Transverse colon (tissue), 4 donors: ENCODE data around the gene SMC3. TPM values are rescaled to one million over a fixed set of nuclear protein-coding genes. Genes with fewer than 3 reads are reported as not detected.

Source experiments
- DNase-seq: peaks from one replicate; pipeline ENCODE4 v3.0.0-alpha.2; 2019
- H3K27ac ChIP-seq, 4 donors: fragments of 200-600 bp; sonication (generic); 2 replicates each; pipeline ENCODE4 v1.5.1; 2016 to 2018; ENCODE audit warnings: inconsistent platforms in 4 of 4
- H3K27me3 ChIP-seq: fragments of 200-600 bp; sonication (generic); 2 replicates; pipeline ENCODE4 v1.5.1; 2017; ENCODE audit warnings: inconsistent platforms
- H3K36me3 ChIP-seq, 4 donors: fragments of 200-600 bp; sonication (generic); 2 replicates each; pipeline ENCODE4 v1.5.1; 2017 to 2019; ENCODE audit warnings: inconsistent platforms in 4 of 4
- H3K4me1 ChIP-seq, 4 donors: fragments of 200-600 bp; sonication (generic); 2 replicates each; pipeline ENCODE4 v1.5.1; 2017 to 2020; ENCODE audit warnings: inconsistent platforms in 4 of 4
- H3K4me3 ChIP-seq, 4 donors: fragments of 200-600 bp; sonication (generic); 1 replicate in 1 of 4; 2 replicates in 3 of 4; pipeline versions ENCODE4 v1.5.1 to v1.6.1; 2017 to 2019; ENCODE audit warnings: inconsistent platforms in 4 of 4
- H3K9me3 ChIP-seq, 2 donors: fragments of 200-600 bp; sonication (generic); 2 replicates each; pipeline ENCODE4 v1.5.1; 2017 to 2019; ENCODE audit warnings: inconsistent platforms in 2 of 2
- EP300 ChIP-seq: sonication (generic); formaldehyde crosslinking; IDR thresholded peaks from one replicate; pipeline ENCODE4 v1.6.1; 2017; ENCODE audit warnings: antibody characterized with exemption, low read depth
- POLR2A ChIP-seq: fragments of 450-650 bp; IDR thresholded peaks from one replicate; pipeline ENCODE4 v1.6.1; 2016; ENCODE audit warnings: antibody characterized with exemption, mild to moderate bottlenecking, moderate library complexity
- POLR2AphosphoS5 ChIP-seq, 3 donors: sonication (generic); formaldehyde crosslinking; IDR thresholded peaks; one replicate each; pipeline ENCODE4 v1.6.1; 2016; ENCODE audit warnings: antibody characterized with exemption in 3 of 3
- WGBS, 2 donors: methylation state at CpG; one replicate each; pipeline ENCODE4 v1.1.5; 2018; ENCODE audit warnings: low coverage in 1 of 2; 5-methylcytosine and 5-hydroxymethylcytosine counted together
- in situ Hi-C, 4 donors: fragments of 200-750 bp; cut with MboI; loops; one replicate each; pipeline versions ENCODE4 v1.15.0 to v1.15.1; 2017; ENCODE audit warnings: low sequenced_read_pairs in 3 of 4, low pct_ligation_motif_present in 1 of 4, low pct_unique_long_range_greater_than_20kb in 1 of 4
- intact Hi-C: fragments of 100-400 bp; cut with DNase I; formaldehyde crosslinking; loops from one replicate; pipeline ENCODE4 v1.15.1; 2023; ENCODE audit warnings: low total_unique reads
- total RNA-seq, 4 donors: library from RNA; depleted of rRNA; stranded (reverse); fragments of >200 nt; gene quantifications; one replicate each; pipeline ENCODE4 v1.1.0, GENCODE V29; 2016
- TF ChIP-seq, protein P1 (sequence below), 5 experiments: fragments of 200-600 bp in 3 of 5; fragments of 450-650 bp in 2 of 5; sonication (generic) in 3 of 5; IDR thresholded peaks; 1 replicate in 2 of 5; 2 replicates in 3 of 5; pipeline ENCODE4 v1.5.1; 2016 to 2017; ENCODE audit warnings: antibody characterized with exemption in 5 of 5, inconsistent platforms in 3 of 5, mild to moderate bottlenecking in 2 of 5, moderate library complexity in 1 of 5

Gene SMC3
- total RNA-seq, 4 donors from 2014 or later, result 16.8 to 31.9 (median 21.1) TPM

GRCh38 chr10:110612087-110612486, 44.6 kb downstream of the SMC3 start:
- intact Hi-C loops, result no loop called here
- H3K9me3 ChIP-seq, result no peaks in the 10 kb centered on the region
- no peaks in the 10 kb centered on the region for H3K36me3 ChIP-seq
- 77 to 88% methylated on average over 3 of the region's 3 CpGs for WGBS, 2 donors
- no peak for DNase-seq
- no peak overlapping the region for H3K4me3 ChIP-seq
- TF ChIP-seq EP300 (no peak), POLR2A (no peak), POLR2AphosphoS5 (IDR thresholded peaks at IDR 0.05) (no peak)
- TF ChIP-seq, protein P1, sequence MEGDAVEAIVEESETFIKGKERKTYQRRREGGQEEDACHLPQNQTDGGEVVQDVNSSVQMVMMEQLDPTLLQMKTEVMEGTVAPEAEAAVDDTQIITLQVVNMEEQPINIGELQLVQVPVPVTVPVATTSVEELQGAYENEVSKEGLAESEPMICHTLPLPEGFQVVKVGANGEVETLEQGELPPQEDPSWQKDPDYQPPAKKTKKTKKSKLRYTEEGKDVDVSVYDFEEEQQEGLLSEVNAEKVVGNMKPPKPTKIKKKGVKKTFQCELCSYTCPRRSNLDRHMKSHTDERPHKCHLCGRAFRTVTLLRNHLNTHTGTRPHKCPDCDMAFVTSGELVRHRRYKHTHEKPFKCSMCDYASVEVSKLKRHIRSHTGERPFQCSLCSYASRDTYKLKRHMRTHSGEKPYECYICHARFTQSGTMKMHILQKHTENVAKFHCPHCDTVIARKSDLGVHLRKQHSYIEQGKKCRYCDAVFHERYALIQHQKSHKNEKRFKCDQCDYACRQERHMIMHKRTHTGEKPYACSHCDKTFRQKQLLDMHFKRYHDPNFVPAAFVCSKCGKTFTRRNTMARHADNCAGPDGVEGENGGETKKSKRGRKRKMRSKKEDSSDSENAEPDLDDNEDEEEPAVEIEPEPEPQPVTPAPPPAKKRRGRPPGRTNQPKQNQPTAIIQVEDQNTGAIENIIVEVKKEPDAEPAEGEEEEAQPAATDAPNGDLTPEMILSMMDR (IDR thresholded peaks at IDR 0.05), result no peak
- no peaks in the 10 kb centered on the region for H3K4me1 ChIP-seq
- no peaks in the 10 kb centered on the region for H3K27me3 ChIP-seq
- H3K27ac ChIP-seq, result no peak overlapping the region
- in situ Hi-C loops, result loop anchor here in 3 of 4 donors (25.0 kb wide), 3 partner anchors 275 to 1525 kb away; partner anchors contain the start of genes BBIP1 (in 1 of the 3) and SHOC2 (in 1 of the 3)

DNA sequence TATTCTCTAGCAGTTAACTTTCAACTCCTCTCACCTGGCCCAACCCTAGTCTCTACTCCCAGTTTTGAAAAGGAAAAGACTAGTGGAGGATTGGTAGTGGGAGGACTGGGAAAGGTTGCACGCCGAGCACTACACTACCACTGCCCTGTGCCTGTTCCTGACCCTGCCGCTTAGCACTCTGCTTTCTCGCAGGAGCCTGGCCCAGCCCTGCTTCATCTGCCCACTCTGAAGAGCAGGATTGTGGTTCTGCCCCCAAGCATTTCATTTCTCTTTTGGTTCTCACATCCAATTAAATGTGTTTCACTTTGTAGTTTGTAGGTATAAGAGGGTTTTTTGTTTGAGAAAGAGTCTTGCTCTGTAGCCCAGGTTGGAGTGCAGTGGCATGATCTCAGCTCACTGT, 45.1 kb downstream of the SMC3 start:
- H3K27me3 ChIP-seq, result no peaks in the 10 kb centered on the region
- in situ Hi-C loops (loop anchor here in 3 of 4 donors (25.0 kb wide), 3 partner anchors 275 to 1525 kb away; partner anchors contain the start of genes BBIP1 (in 1 of the 3) and SHOC2 (in 1 of the 3)), intact Hi-C loops (no loop called here)
- H3K9me3 ChIP-seq, result no peaks in the 10 kb centered on the region
- no peak overlapping the region for H3K4me3 ChIP-seq
- H3K4me1 ChIP-seq, result no peaks in the 10 kb centered on the region
- TF ChIP-seq, protein P1 (IDR thresholded peaks at IDR 0.05), result no peak
- TF ChIP-seq POLR2AphosphoS5 (IDR thresholded peaks at IDR 0.05) (no peak), EP300 (no peak), POLR2A (no peak)
- WGBS, 2 donors, result 95 to 100% methylated on average over 1 to 4 of the region's 4 CpGs
- DNase-seq, result no peak
- H3K27ac ChIP-seq, result no peak overlapping the region
- no peaks in the 10 kb centered on the region for H3K36me3 ChIP-seq

GRCh38 chr10:110613341-110613995, 46.0 kb downstream of the SMC3 start:
- in situ Hi-C loops, result loop anchor here in 3 of 4 donors (25.0 kb wide), 3 partner anchors 274 to 1524 kb away; partner anchors contain the start of genes BBIP1 (in 1 of the 3) and SHOC2 (in 1 of the 3)
- intact Hi-C loops, result no loop called here
- Histone ChIP-seq H3K27me3 (no peaks in the 10 kb centered on the region), H3K9me3 (no peaks in the 10 kb centered on the region), H3K4me3 (no peak overlapping the region), H3K36me3 (no peaks in the 10 kb centered on the region), H3K27ac (no peak overlapping the region), H3K4me1 (no peaks in the 10 kb centered on the region)
- WGBS, 2 donors, result 73% methylated on average over 3 to 8 of the region's 8 CpGs
- DNase-seq, result no peak
- no peak for TF ChIP-seq POLR2AphosphoS5 (IDR thresholded peaks at IDR 0.05)
- TF ChIP-seq, protein P1 (IDR thresholded peaks at IDR 0.05), result no peak
- no peak for TF ChIP-seq POLR2A
- TF ChIP-seq EP300, result no peak

DNA sequence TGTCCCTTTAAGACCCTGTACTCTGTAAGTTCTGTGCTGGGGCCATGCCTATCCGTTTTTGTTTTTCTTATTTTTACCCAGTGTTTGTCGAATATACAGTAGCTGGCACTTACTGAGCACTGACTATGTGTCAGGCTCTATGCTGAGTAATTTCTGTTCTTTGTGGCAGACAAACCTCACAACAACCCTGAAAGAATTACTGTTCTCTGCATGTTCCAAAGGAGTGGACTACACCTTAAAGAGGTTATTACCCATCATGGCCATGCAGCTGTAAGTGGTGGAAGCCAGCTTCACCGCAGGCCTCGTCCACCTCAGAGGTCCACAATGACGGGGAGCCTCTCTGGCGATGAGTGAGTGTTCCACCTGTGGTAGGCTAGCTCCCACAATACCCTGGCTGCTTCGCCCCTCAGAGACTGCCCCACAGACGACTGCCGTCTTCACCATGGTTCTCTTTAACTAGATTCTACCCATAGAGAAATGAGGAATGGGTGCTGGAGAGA, 46.6 kb downstream of the SMC3 start:
- in situ Hi-C loops (loop anchor here in 3 of 4 donors (25.0 kb wide), 3 partner anchors 273 to 1523 kb away; partner anchors contain the start of genes BBIP1 (in 1 of the 3) and SHOC2 (in 1 of the 3)), intact Hi-C loops (no loop called here)

More for the DNA sequence above, 46.6 kb downstream of the SMC3 start:
- Histone ChIP-seq H3K36me3 (no peaks in the 10 kb centered on the region), H3K4me3 (no peak overlapping the region), H3K27ac (no peak overlapping the region), H3K27me3 (no peaks in the 10 kb centered on the region), H3K4me1 (no peaks in the 10 kb centered on the region), H3K9me3 (no peaks in the 10 kb centered on the region)
- 77 to 79% methylated on average over 3 to 9 of the region's 9 CpGs for WGBS, 2 donors
- TF ChIP-seq POLR2AphosphoS5 (IDR thresholded peaks at IDR 0.05) (no peak), POLR2A (no peak), EP300 (no peak)
- TF ChIP-seq, protein P1 (IDR thresholded peaks at IDR 0.05), result no peak
- no peak for DNase-seq
